ENCODE results near the gene ADAM10.

DNA sequence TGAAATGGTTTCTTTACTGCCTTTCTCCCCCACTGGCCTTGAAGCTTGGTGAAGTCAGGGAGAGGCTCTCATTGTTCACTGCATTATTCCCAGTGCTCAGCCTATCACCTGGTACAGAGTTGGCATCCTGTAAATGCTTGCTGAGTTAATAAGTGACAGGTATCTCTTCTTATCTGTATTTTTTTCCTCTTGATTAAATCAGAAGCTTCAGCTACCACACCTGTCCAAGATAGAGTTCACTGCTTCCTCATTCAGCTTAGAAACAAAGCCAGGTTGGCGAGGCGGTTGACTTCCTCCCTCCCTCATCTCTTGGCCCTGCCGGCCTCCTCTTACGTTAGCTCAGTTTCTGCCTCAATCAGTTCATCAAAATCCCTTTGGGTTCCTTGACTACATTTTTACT is 174.9 kb downstream of the ADAM10 start:
- no peak for TF ChIP-seq CTCF (IDR thresholded peaks at IDR 0.05)
- TF ChIP-seq POLR2A (IDR thresholded peaks at IDR 0.05), result no peak
- no peak for TF ChIP-seq POLR2AphosphoS5 (IDR thresholded peaks at IDR 0.05)
- TF ChIP-seq EP300 (IDR thresholded peaks at IDR 0.05), result no peak
